ENCODE results near the gene NEK1. TPM values are rescaled to one million over a fixed set of nuclear protein-coding genes. Genes with fewer than 3 reads are reported as not detected.
"Not testable (repeated sequence)": the region's sequence is repeated elsewhere in the genome, so short reads cannot be mapped to it uniquely, and the experiment has no call there.

The NEK1 gene
- total and polyA plus RNA-seq, 12 donors: 4.2 to 23.0 (median 12.3) TPM

GRCh38 chr4:169627307-169627706 is 14.9 kb upstream of the NEK1 start:
- Histone ChIP-seq H3K36me3 (replicated peaks in 1 of 2) (no peaks in the 10 kb centered on the region), H3K4me1 (replicated peaks in 1 of 2) (peaks cover 6 to 13% of the 10 kb centered on the region in 2 donors), H3K27ac (peak overlapping the region in 1 of 5 donors; percentile 19), H3K9me3 (replicated peaks in 1 of 3) (no peaks in the 10 kb centered on the region), H3K27me3 (no peaks in the 10 kb centered on the region), H3K4me3 (no peak overlapping the region)
- intact Hi-C loops (cut with DNase I): no loop called here
- TF ChIP-seq CTCF (IDR thresholded peaks at IDR 0.05): no peak
- no peak for TF ChIP-seq POLR2A (IDR thresholded peaks at IDR 0.05)
- 86 to 94% (median 91%) methylated on average over 1 of the region's 1 CpG for WGBS, 4 donors
- no peak for DNase-seq

- H3K36me3 ChIP-seq (replicated peaks in 1 of 2): no peaks in the 10 kb centered on the region
- no peaks in the 10 kb centered on the region for H3K27me3 ChIP-seq
- no peak overlapping the region for H3K4me3 ChIP-seq
- DNase-seq: peak in 1 of 7 donors; percentile 9
- H3K4me1 ChIP-seq (replicated peaks in 1 of 2): peaks cover 13 to 20% of the 10 kb centered on the region in 2 donors
- no peak for TF ChIP-seq CTCF (IDR thresholded peaks at IDR 0.05)
- TF ChIP-seq POLR2A (IDR thresholded peaks at IDR 0.05): no peak
- H3K27ac ChIP-seq: peak overlapping the region in 1 of 5 donors; percentile 23
- no peaks in the 10 kb centered on the region for H3K9me3 ChIP-seq (replicated peaks in 1 of 3)
- intact Hi-C loops (cut with DNase I): no loop called here
- 92 to 95% (median 94%) methylated on average over 6 of the region's 6 CpGs for WGBS, 4 donors
Measured at GRCh38 chr4:169626331-169627282, 14.2 kb upstream of the NEK1 start.

DNA sequence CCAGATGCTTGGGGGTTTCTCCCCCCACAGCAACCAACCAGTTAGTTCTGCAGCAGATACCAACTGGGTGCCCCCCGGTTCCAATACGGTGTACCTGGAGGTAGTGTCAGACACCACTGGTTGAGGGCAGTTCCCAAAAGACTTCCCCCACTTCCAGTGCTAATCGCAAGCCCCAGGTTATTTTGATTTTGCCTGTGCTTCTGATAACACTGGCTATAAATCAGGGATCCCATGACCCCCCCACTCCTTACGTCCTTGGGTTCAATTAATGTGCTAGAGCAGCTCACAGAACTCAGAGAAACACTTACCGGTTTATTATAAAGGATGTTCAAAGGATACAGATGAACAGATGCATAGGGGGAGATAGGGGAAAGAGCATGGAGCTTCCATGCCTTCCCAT is 13.5 kb upstream of the NEK1 start:
- no peaks in the 10 kb centered on the region for H3K27me3 ChIP-seq
- 47 to 53% (median 52%) methylated on average over 4 to 5 of the region's 5 CpGs for WGBS, 4 donors
- no peak overlapping the region for H3K4me3 ChIP-seq
- peak in 3 of 7 donors; percentile 42 to 59 (median 48) for DNase-seq
- peaks cover 16 to 25% of the 10 kb centered on the region in 2 donors for H3K4me1 ChIP-seq (replicated peaks in 1 of 2)
- TF ChIP-seq POLR2A (IDR thresholded peaks at IDR 0.05) (no peak), CTCF (IDR thresholded peaks at IDR 0.05) (no peak)
- intact Hi-C loops (cut with DNase I): no loop called here
- H3K36me3 ChIP-seq (replicated peaks in 1 of 2): no peaks in the 10 kb centered on the region
- H3K27ac ChIP-seq: peak overlapping the region in 1 of 5 donors; percentile 23
- no peaks in the 10 kb centered on the region for H3K9me3 ChIP-seq (replicated peaks in 1 of 3)

DNA sequence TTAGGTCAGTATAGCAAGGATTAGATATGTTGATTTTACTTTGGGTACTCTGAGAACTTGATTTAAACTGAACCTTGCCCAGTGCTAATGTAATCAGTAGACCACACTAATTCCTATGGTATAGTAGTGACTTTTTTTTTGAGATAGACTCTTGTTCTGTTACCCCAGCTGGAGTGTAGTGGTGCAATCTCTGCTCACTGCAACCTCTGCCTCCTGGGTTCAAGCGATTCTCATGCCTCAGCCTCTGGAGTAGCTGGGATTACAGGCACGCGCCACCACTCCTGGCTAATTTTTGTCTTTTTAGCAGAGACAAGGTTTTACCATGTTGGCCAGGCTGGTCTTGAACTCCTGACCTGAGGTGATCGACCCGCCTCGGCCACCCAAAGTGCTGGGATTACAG is 11.6 kb upstream of the NEK1 start:
- not testable (repeated sequence) for H3K9me3 ChIP-seq (replicated peaks in 1 of 3); DNase-seq; H3K27me3 ChIP-seq; H3K27ac ChIP-seq; H3K36me3 ChIP-seq (replicated peaks in 1 of 2); H3K4me3 ChIP-seq
- H3K4me1 ChIP-seq (replicated peaks in 1 of 2): peaks cover 16 to 28% of the 10 kb centered on the region in 2 donors
- intact Hi-C loops (cut with DNase I): loop anchor here in 1 of 2 donors (5.0 kb wide), 1 partner anchor 33 kb away; no protein-coding TSS in a partner anchor
- 96 to 100% (median 97%) methylated on average over 3 to 6 of the region's 6 CpGs for WGBS, 4 donors
